Erythroblast (primary cell): ENCODE results near the gene LTC4S.

Experiments used
- GATA1 ChIP-seq: IDR thresholded peaks from 2 replicates; pipeline ENCODE4 v1.6.1; 2011; ENCODE audit warnings: low read depth, mild to moderate bottlenecking, control low read depth, low read length, moderate library complexity
- POLR2A ChIP-seq: IDR thresholded peaks from 2 replicates; pipeline ENCODE4 v1.6.1; 2011; ENCODE audit warnings: mild to moderate bottlenecking, low read length

DNA sequence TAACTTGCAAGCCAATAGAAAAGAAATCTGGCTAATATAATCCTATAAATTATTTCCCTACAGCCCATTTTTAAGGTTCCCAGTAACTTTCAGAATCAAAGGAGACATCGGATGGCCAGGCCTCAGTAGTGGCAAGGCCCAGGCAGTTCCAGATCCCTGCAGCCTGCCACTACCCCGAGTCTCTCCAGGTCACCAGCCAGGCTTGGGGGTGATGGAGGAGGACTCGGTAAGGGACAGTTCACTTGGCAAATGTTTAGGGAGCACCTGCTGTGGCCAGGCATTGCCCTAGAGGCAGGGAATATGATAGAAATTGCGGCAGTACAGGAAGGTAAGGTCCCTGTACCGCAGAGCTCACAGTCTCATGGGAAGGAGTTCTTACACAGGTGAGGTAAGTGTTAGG lies 15.2 kb upstream of the LTC4S start:
- TF ChIP-seq POLR2A (no peak), GATA1 (no peak)
